Measurements from ENCODE around the gene PPM1M.
A peak's percentile ranks its signal among the peaks of the same experiment; 100 is the strongest.

Gene PPM1M

DNA sequence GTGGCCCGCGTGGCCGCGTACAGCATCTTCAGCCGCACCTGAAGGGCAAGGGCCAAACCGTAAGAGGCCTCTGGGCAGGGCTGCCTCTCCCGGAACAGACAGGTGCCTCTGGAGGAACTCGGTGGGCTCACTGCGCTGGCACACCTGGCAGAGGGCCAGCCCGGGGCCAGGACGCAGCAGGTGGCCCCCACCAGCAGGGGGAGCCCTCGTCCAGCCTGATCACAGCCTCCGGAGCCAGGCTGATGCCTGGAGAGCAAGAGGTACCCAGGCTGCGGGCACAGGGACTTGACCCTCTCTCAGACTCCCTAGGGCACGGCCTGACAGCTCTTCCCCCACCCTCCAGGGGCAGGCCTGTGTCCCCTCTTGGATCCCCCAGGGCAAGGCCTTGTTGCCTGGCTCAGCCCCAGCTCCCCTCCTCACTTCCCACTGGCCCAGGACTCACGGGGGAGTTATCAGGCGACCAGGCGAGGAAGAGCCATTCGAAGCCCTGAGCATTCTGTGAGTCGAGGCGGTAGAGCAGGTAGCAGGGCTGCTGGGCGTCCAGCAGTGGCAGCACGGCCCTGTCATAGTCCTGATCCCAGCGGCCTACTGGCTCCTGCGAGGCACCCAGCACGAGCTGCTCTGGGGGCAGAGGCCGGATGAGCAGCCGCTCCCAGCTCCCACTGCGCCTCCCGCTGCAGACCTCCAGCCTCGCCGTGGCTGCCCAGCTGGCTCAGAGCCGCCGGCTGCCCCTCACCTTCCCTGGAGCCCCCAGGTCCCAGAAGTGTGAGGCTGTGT is 13.9 kb upstream of the PPM1M start:
- DNase-seq, result no peak

DNA sequence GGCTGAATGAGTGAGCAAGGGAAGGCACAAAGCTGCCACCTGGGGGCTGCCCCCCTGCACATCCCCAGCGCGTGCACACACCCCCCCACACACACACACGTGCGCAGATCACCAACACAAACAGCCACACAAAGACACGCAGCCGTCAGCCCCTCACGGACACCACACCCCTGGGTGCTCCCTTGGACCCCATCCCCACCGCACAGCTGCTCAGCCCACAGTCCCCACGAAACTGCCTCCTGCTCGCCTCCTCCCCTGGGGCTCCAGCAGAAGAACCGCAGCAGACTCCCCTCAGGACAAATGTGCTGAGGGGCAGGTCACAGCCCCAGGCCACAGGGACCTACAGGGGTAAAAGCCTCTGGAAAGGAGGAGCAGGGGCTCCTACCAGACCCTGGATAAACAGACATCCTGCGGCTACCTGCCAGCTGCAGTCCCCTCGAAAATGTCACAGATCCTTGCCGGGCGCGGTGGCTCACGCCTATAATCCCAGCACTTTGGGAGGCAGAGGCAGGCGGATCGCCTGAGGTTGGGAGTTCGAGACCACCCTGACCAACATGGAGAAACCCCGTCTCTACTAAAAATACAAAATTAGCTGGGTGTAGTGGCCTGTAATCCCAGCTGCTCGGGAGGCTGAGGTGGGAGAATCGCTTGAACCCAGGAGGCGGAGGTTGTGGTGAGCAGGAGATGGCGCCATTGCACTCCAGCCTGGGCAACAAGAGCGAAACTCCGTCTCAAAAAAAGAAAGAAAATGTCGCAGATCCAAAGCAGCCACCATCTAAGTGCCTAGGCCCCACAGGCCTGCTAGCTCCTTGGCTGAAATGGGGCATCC is 13.1 kb upstream of the PPM1M start:
- no peak for DNase-seq

DNA sequence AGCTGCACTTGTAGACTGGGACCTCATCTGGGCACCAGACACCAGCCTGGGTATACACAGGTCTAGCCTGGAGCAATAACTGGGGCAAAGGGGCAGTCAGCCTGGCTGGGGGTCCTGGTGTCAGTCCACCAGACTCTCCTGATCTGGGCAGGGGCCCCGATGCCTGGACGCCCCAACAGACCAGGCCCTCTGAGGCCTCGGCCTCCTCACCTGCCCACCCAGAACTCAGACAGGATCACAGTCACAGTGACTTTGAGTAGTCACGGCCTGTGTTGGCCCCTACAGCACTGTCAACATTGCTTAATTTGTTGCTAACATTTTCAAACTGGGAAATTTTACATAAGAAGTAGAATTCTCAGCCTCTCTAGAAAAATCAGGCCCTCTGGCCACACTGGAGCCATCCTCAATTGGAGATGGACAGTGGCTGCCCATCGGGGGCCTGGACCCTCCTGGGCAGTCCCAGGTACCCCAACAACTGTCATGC is 12.4 kb upstream of the PPM1M start:
- DNase-seq, result no peak

DNA sequence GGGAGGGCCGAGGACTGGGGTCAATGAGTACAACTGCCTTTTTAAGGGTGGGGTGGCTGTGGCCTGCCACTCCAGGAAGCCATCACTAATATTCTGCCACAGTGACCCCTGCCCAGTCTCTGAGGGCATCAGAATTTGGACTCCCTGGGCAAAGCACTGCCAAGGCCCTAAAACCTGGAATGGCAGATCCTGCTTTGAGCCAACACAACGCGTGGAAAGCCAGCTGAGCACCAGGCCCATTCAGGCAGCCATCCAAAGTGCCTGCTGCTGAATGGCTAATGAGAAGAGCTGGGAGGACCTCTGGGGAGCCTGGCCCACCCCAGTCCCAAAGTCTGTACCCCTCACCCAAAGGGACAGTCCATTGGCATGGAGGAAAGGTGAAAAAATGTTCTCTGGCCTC is 11.6 kb upstream of the PPM1M start:
- DNase-seq, result no peak

DNA sequence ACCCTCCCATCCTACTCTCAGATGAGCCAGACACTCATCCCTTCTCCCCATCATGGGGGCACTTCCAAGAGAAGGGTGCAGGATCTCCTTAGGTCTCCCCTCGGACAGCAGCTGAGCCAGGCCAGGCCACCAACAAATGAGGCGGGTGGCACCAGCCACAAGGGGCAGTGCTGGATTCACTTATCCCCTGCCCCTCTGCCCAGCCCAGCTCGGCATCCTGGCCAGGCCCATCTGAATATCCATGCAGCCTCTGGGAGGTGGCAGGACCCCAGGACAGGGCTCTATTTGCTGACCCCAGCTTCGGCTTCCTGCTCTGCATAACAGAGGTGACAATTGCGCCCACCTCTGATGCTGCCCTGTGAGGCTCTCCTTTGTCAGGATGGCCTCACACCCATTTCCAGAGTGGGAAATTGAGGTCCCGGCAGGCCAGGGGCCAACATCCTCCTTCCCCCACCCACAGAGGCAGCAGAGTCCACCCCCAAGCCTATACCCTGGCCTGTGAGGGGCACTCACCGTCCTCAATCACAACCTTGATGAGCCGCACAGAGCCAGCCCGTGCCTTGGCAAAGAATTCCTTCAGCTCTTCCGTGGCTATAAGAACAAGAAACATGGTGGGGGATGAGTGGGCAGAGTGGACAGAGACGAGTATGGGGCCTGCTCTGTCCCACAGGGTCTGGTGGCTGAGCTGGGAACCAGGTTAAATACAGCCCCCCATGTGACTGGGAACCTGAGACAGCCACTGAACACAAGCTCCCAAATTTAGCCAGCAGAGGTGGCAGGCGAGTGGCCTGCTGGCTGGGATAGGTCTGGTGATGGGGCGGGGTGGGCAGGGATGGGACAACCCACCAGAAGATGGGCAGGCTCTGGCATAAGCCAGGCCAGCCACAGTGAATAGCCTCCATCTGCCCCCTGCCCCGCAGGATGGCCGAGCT is 10.8 kb upstream of the PPM1M start:
- no peak for DNase-seq

DNA sequence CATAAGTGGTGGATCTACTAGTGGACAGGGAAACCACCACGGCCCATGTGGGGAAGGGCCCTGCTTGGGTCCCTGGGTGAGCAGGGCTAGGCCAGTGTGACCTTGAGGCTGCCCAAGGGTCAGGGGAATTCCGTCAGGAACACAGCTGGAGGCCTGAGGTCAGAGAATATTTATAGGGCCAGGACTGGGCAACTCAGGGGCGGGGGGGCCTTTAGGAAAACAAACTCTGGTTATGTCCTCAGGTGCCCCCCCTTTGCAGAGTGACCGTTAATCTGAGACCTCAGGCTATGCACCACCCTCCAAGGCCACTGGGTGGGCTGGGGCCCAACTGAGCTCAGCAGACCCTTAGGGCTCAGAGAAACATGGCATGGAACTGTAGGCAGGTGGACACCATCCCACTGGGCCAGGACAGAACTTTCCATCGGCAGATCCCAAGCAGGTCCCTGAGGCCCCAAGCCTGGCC is 9.1 kb upstream of the PPM1M start:
- DNase-seq, result no peak

DNA sequence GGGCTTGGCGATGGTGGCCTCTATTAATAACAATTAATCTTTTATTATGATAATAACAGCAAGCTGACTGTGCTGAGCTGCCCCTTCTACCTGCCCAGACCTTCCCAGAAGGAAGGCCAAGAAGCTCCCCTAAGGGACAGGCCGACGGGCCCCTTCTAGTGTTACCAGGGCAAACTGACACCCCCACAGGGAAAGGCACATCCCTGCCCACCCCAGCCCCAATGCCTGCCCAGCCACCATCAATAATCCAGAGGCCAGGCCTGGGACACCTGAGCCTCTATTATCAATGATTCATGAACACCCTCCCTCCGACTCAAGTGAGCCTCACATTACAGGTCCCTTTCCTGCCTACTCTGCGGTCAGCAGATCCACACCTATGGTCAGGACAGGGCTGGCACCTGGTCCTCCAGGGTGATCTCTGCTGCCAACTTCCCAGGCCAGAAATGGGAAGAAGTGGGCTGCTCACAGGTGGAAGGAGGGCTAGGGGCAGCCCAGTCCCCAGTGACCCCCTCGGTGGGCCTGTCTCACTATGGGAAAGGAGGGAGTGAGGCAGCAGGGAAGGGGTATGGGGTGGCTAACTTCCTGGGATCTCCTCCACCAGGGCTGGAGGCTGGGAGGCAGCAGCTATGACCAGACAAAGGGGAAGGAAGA is 8.4 kb upstream of the PPM1M start:
- DNase-seq, result no peak

DNA sequence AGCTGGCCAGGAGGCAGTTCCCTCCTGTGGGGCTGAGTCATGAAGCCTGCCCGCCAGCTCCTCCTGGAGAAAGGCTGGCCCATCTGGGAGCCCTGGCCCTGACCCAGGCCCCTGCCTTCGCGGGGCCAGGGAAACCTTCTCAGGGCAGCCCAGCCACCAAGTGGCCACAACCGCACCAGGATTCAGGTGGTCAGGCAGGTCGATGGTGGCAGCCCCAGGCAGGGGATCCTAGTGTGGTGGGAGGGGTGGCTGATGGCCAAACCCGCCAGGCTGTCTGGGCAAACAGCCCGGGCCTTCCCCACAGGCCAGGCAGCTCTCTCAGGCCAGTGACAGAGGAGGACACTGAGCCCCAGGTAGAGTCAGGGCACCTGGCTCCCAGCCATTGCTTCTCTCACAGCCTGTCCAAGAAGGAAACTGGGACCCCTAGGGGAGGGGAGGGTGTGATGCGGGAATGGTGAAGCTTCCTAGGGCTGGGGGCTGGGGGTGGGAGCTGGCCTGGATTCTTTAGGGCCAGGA is 7.8 kb upstream of the PPM1M start:
- no peak for DNase-seq

DNA sequence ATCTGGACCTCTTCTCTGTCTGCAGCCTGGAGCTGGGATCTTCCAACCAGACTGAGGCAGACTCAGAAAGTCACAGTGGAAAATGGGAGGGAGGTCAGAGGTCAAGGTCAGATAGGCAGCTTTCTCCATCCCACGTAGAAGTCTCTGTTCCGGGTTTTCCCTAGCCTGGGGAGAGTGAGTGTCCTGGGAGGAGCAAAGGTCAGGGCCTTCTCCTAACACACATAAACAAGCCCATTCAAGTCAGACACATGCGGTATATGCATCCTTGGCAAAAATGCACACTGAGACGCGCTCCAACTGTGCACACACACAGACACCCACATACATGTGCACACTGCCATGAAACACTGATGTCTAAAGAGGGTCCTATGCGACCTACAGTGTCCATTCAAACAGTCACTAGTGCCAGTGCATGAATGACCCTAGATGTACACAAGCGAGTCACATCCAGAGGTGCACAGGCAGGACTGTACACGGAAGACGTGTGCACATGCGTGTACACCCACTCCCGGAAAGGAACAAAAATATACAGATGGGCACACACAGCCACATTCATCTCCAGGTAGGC is 7.3 kb upstream of the PPM1M start:
- no peak for DNase-seq

DNA sequence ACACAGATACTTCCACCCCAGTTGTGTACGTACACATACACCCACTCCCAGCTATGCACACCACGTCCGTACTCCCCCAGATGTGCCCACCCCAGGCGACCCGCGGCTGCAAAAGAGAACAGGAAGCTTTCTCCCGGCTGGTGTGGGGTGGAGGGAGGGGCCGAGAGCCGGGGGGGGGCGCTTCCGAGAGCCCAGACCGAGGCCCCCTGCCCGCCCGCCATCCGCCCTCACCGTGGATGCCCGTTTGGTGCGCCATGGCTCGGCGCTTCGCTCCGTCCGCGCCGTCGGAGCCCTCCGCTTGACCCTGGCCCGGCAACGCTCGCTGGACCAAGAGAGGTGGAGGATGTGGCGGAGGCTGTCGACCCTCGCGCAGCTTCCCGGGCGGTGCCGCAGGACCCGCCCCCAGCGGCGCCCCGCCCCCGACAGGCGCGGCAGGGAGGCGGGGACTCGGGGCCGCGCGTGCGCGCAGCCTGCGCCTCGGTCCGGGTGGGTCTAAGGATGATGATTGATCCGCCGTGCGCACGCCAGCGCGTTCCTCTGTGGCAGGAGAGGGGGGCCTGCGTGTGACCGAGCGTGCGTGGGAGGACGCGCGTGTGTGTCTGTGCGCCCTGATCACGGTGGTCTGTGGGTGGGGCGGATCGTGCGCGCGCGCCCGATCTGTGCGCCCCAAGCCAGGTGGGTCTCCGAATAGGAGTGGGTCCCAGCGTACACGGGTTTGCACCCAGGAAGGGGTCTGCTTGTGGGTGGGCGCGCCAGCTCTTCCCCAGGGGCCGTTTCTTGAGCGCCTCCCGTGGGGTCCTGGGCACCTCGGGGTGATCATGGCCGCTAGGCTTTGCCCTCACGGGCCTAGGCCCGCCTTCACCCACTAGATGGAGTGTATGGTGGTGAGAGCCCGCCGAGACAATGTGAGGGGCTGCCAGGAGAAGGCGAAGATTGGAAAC is 6.5 kb upstream of the PPM1M start, which contains the start of gene TWF2:
Gene TWF2 (minus strand): TSS at position 398 of the 941 bp plus-strand sequence. CDS start 142 bp downstream, at position 256.
- DNase-seq, result peak; percentile 11

DNA sequence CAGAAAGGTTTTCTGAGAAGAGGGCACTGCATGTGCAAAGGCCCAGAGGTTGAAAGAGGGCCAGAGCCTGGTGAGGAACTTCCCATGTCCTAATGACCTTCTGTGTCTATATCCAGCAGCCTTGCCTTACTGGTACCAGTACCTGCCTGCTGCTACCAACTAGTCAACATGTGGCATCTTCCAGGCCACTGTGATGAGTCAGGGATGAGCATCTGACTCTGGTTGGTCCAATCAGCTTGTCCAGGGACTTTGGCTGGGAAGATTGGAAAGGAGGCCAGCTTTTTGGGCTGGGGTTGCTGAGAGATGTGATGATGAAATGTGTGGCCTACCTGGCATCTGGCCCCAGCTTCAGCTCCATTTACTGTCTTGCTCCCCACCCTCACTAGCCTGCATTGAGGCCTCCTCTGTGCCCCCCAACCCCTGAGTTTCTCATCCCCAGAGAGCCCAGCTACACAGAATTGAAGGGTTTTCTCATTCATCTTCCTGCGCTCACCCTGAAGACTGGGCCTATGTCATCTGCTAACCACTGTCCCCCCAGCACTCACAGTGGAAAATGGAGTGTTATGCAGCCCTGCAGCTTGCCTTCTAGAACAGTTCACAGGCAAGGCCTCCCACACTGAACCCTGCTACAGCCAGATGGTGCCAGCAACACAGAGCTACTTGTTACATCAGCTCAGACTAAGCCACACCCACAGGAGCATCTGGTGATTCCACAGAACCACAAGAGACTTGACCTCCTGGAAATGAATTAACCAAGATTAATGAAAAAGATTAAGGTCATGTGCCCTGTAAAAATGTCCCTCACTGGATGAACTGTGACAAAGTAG is 5.3 kb upstream of the PPM1M start:
- DNase-seq, result no peak

DNA sequence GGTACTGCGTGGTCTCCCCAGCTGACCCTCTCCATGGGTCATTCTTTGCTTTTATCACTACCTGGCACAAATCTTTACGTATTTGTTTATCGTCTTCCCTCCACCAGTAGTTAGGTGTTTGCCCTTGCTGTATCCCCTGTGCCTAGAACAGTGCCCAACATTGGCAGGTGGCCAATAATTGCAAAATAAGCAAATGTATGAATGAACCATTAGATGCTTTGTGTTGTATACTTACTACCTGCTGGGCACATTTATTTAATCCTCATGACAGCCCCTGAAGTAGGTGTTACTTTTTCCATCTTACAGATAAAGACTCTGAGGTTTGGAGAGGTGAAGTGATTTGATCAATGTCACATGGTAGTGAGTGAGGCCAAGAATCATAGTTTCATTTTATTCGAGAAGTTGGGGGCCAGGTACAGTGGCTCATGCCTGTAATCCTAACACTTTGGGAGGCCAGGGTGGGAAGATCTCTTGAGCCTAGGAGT is 4.6 kb upstream of the PPM1M start:
- no peak for DNase-seq

DNA sequence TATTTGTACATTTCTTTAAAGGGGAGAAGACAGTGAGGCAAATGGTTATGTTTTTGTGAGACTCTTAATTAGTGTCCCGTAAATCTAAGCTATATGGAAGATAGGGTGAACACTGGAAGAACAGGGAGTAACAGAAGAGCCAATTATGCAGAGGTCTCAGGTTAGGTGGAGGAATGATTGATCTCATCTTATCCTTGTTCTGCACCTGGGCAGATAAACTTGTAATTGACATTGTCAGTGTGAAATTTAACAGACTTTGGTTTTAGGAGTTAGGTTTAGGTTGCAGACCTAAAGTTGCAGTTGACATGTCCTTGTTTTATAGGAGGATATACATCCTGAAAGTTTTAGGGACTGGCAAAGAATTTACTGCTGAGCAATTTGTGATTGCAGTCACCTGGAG is 3.5 kb upstream of the PPM1M start:
- DNase-seq, result no peak

DNA sequence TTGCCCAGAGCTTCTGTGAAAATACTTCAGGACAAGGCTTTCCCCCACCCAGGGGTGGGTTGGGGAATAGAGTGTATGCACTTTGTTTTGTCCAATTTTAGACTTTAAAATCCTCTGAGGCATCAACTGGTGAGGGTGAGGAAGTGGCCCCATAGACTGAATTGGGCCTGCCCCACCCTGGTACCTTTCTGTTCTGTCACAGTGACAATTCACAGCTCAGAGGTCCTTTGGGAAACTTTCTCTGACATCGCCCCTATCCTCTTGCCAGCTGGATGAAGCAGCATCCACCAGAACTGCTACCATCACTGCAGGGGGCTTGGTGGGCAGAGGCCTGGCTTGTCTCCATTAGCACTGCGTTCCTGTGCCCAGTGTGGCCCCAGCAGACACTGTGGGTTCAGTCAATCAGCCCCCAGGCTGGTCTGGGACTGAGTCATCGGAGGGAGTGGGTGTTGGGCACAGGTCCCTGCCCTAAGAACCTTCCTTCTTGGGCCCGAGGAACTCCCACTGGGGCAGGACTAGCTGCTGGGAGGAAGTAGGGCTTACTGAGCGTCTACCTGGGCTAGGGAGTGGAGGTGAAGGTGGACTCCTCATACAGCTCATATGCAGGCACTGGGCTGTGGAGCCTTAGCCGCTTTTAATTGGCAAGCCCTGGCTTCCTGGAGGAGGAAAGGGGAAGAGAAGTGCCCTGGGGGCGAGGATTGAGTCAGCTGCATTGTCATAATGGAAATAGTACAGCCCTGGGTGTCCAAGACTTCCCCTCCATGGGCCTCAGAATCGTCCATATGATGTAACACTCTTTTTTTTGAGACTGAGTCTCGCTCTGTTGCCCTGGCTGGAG is 1.5 kb upstream of the PPM1M start:
- DNase-seq, result no peak

DNA sequence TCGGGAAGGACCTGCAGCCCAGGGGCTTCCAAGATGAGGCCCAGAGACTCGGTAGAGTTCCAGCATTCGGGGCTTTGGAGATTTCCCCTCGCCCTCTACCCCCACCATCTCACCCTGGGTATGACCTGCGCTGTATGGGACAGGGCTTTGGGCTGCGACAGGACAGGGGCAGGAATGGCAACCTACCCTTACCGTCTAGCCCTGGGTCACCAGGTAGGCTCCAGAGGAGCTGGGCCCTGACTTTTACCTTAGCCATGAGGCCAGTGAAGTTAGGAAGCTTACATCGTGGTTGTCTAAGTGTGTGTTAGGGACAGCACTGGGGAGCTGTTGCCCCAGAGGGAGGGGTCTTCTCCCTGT is 683 bp downstream of the PPM1M start:
- no peak for DNase-seq

DNA sequence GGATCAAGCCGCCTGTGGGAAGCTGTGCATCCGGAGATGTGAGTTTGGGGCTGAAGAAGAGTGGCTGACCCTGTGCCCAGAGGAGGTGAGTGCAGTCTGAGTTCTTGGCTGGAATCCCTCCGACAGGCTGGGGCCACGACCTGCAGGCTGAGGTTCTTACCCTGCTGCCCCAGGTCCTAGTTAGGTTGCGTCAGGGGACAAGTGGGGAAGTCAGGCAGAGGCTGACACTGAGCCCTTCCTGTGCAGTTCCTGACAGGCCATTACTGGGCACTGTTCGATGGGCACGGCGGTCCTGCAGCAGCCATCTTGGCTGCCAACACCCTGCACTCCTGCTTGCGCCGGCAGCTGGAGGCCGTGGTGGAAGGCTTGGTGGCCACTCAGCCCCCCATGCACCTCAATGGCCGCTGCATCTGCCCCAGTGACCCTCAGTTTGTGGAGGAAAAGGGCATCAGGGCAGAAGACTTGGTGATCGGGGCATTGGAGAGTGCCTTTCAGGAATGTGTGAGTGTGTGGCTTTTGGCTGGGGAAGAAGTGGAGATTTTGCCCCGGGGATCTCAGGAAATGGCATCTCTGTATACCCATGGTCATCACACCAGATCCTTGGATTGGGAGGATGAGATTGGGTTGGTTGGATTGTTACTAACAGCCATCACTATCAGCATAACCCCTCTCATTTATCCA is 1.3 kb downstream of the PPM1M start:
- no peak for DNase-seq

DNA sequence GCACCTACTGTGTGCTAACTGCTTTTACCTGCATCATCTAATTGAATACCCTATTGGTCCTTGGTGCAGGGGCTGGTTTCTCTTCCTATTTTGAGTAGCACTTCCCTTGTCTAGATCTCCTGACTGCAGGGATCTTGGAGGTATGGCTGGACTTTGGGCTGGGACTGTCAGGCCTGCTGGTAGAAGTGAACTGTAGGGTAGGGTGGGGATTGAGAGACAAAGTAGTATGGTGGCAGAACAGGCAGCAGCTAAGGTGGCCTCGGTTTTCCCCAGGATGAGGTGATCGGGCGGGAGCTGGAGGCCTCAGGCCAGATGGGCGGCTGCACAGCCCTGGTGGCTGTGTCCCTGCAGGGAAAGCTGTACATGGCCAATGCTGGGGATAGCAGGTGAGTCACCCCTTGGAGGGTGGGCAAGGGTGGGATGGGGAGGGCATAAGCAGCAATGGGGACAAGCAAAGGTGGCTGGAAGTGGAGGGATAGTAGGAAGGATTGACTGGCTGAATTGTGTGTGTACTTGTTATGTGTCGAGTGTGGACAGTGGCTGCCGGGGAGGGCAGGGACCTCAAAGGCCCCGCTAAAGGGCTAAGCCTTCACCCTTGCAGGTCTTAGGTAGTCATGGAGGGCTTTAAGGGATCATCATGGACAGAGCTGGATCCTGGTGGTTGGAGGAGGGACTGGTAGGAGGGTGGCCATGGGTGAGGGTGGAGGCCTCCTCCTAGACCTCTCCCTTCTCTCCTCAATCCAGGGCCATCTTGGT is 2.0 kb downstream of the PPM1M start:
- no peak for DNase-seq

Measured in DMS79 treated with DMSO at 0.1 percent for 48 hours (cell line).